Thoracic aorta (tissue), 2 donors: ENCODE results near the gene TNFRSF9. TPM values are rescaled to one million over a fixed set of nuclear protein-coding genes. Genes with fewer than 3 reads are reported as not detected.

ENCODE experiments used
- ATAC-seq: fragments of 150-250 bp; one replicate; pipeline ENCODE4 v1.8.0; 2017; ENCODE audit warnings: low read depth; ENCODE audit not compliant: insufficient number of reproducible peaks, low FRiP score
- DNase-seq: peaks from one replicate; pipeline ENCODE4 v3.0.0-alpha.2; 2020; ENCODE audit warnings: low spot score
- H3K27ac ChIP-seq, 2 donors: fragments of 200-600 bp; sonication (generic); 1 replicate in 1 of 2; 2 replicates in 1 of 2; pipeline ENCODE4 v1.5.1; 2016; ENCODE audit warnings: mild to moderate bottlenecking in 2 of 2, moderate library complexity in 2 of 2
- H3K27me3 ChIP-seq: fragments of 200-600 bp; sonication (generic); replicated peaks from 2 replicates; pipeline ENCODE4 v1.6.0; 2016; ENCODE audit warnings: mild to moderate bottlenecking; ENCODE audit not compliant: insufficient read depth
- H3K36me3 ChIP-seq: fragments of 200-600 bp; sonication (generic); one replicate; pipeline ENCODE4 v1.5.1; 2016
- H3K4me1 ChIP-seq, 2 donors: fragments of 200-600 bp; sonication (generic); 1 replicate in 1 of 2; 2 replicates in 1 of 2; pipeline versions ENCODE4 v1.5.1 to v1.6.0; 2016; ENCODE audit warnings: low read depth in 2 of 2, mild to moderate bottlenecking in 1 of 2; ENCODE audit not compliant: control insufficient read depth in 1 of 2
- H3K4me3 ChIP-seq: fragments of 200-600 bp; sonication (generic); 2 replicates; pipeline ENCODE4 v1.5.1; 2016; ENCODE audit warnings: mild to moderate bottlenecking
- H3K9me3 ChIP-seq: fragments of 200-600 bp; sonication (generic); 2 replicates; pipeline ENCODE4 v1.5.1; 2016
- CTCF ChIP-seq: fragments of 200-600 bp; sonication (generic); IDR thresholded peaks from one replicate; pipeline ENCODE4 v1.5.1; 2019; ENCODE audit warnings: antibody characterized with exemption
- total RNA-seq, 2 donors: library from RNA; depleted of rRNA; stranded (reverse); fragments of >200 nt; gene quantifications; one replicate each; pipeline versions ENCODE4 v1.1.0 to v1.2.3, GENCODE V29; 2016

The TNFRSF9 gene
- total RNA-seq, 2 donors from 2014 or later: not detected

- TF ChIP-seq CTCF: no peak
- H3K27ac ChIP-seq: no peak overlapping the region
These were observed 24.2 kb downstream of the TNFRSF9 start for GRCh38 chr1:7916501-7916830.

GRCh38 chr1:7915826-7916500 lies 24.7 kb downstream of the TNFRSF9 start:
- Histone ChIP-seq H3K4me3 (no peak overlapping the region), H3K36me3 (no peaks in the 10 kb centered on the region), H3K9me3 (no peaks in the 10 kb centered on the region), H3K27me3 (no peaks in the 10 kb centered on the region), H3K27ac (no peak overlapping the region), H3K4me1 (no peaks in the 10 kb centered on the region)
- DNase-seq (no peak), ATAC-seq (no peak)
- no peak for TF ChIP-seq CTCF

More at GRCh38 chr1:7916501-7916830, 24.2 kb downstream of the TNFRSF9 start:
- ATAC-seq (no peak), DNase-seq (no peak)
- no peaks in the 10 kb centered on the region for H3K4me1 ChIP-seq
- H3K27me3 ChIP-seq: no peaks in the 10 kb centered on the region
- no peak overlapping the region for H3K4me3 ChIP-seq
- no peaks in the 10 kb centered on the region for H3K36me3 ChIP-seq
- H3K9me3 ChIP-seq: no peaks in the 10 kb centered on the region

- no peak overlapping the region for H3K4me3 ChIP-seq
These were observed 27.7 kb downstream of the TNFRSF9 start for GRCh38 chr1:7912743-7913557.

GRCh38 chr1:7912145-7912544 lies 28.5 kb downstream of the TNFRSF9 start:
- Histone ChIP-seq H3K36me3 (no peaks in the 10 kb centered on the region), H3K27me3 (no peaks in the 10 kb centered on the region), H3K27ac (no peak overlapping the region), H3K4me1 (no peaks in the 10 kb centered on the region), H3K9me3 (no peaks in the 10 kb centered on the region), H3K4me3 (no peak overlapping the region)
- no peak for TF ChIP-seq CTCF
- ATAC-seq (no peak), DNase-seq (no peak)

More at GRCh38 chr1:7912743-7913557, 27.7 kb downstream of the TNFRSF9 start:
- no peaks in the 10 kb centered on the region for H3K9me3 ChIP-seq
- H3K27me3 ChIP-seq: no peaks in the 10 kb centered on the region
- H3K36me3 ChIP-seq: no peaks in the 10 kb centered on the region
- H3K27ac ChIP-seq: no peak overlapping the region
- ATAC-seq (no peak), DNase-seq (no peak)
- no peaks in the 10 kb centered on the region for H3K4me1 ChIP-seq
- no peak for TF ChIP-seq CTCF

GRCh38 chr1:7905262-7905661 lies 35.4 kb downstream of the TNFRSF9 start:
- Histone ChIP-seq H3K9me3 (no peaks in the 10 kb centered on the region), H3K27me3 (no peaks in the 10 kb centered on the region), H3K36me3 (no peaks in the 10 kb centered on the region), H3K27ac (no peak overlapping the region), H3K4me1 (peaks cover 5 to 19% of the 10 kb centered on the region in 2 donors), H3K4me3 (no peak overlapping the region)
- no peak for DNase-seq
- no peak for TF ChIP-seq CTCF
- ATAC-seq: no peak
